DND-41 (cell line): Measurements from ENCODE around the gene MRPL34.

Experiments
- EZH2 ChIP-seq: IDR thresholded peaks from 3 replicates; pipeline ENCODE4 v1.6.1; 2012; ENCODE audit warnings: borderline replicate concordance, low read depth, mild to moderate bottlenecking, moderate library complexity, low read length, inconsistent platforms; ENCODE audit not compliant: severe bottlenecking
- TF ChIP-seq, protein P1 (sequence below): IDR thresholded peaks from 2 replicates; pipeline ENCODE4 v1.5.1; 2012; ENCODE audit warnings: borderline replicate concordance, low read length, moderate library complexity, mild to moderate bottlenecking; ENCODE audit not compliant: poor library complexity, severe bottlenecking; ENCODE audit errors: extremely low read depth

DNA sequence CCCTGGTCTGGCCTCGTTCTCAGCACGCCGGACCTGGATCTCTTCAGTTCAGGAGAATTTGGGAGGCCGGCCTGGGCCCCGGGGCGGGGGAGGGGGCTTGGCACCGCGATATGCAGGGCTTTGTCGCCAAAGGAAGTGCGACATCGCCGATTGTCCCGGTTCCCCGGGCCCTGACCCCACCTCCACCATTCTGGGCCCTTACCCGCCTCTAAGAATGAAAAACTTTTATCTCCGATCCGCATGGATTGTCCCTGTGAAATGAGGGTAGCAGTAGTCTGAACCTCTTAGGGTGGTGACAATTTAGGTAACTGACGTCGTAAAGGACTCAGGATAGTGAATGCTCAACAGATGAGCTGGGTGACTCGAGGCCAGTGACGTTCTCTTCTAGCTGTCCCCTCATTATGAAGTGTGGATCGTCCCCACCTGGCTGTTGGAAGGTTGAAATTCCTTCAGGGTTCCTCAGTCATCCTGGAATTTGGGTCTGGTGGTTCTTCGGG lies 4.3 kb downstream of the MRPL34 start:
- TF ChIP-seq, protein P1, sequence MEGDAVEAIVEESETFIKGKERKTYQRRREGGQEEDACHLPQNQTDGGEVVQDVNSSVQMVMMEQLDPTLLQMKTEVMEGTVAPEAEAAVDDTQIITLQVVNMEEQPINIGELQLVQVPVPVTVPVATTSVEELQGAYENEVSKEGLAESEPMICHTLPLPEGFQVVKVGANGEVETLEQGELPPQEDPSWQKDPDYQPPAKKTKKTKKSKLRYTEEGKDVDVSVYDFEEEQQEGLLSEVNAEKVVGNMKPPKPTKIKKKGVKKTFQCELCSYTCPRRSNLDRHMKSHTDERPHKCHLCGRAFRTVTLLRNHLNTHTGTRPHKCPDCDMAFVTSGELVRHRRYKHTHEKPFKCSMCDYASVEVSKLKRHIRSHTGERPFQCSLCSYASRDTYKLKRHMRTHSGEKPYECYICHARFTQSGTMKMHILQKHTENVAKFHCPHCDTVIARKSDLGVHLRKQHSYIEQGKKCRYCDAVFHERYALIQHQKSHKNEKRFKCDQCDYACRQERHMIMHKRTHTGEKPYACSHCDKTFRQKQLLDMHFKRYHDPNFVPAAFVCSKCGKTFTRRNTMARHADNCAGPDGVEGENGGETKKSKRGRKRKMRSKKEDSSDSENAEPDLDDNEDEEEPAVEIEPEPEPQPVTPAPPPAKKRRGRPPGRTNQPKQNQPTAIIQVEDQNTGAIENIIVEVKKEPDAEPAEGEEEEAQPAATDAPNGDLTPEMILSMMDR: no peak
- TF ChIP-seq EZH2: no peak
